ENCODE results near the gene PRDM16.

Gene PRDM16

DNA sequence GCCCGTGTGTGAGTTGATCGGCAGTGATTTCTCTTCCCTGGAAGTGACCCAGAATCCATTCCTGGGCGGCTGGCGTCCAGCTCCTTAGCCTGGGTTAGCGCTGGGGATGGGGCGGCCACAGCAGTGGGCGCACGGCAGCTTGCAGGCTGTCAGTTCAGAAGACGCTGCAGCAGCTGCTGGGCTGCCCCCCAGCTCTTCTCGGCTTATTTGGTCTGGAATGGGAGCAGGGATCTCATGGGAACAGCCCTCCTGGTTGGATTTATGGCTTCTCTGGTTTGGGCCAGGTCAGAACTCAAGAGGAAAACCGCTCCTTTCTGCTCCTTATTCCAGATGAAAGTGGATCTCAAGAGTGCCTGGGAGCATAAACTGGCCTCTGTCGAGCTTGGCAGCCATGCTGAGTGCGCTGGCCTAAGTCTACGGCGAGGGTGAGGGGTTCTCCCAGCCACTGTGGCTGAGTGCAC, 148.2 kb downstream of the PRDM16 start:
- DNase-seq: no peak

GRCh38 chr1:3217979-3218679, 149.1 kb downstream of the PRDM16 start:
- no peak for DNase-seq

DNA sequence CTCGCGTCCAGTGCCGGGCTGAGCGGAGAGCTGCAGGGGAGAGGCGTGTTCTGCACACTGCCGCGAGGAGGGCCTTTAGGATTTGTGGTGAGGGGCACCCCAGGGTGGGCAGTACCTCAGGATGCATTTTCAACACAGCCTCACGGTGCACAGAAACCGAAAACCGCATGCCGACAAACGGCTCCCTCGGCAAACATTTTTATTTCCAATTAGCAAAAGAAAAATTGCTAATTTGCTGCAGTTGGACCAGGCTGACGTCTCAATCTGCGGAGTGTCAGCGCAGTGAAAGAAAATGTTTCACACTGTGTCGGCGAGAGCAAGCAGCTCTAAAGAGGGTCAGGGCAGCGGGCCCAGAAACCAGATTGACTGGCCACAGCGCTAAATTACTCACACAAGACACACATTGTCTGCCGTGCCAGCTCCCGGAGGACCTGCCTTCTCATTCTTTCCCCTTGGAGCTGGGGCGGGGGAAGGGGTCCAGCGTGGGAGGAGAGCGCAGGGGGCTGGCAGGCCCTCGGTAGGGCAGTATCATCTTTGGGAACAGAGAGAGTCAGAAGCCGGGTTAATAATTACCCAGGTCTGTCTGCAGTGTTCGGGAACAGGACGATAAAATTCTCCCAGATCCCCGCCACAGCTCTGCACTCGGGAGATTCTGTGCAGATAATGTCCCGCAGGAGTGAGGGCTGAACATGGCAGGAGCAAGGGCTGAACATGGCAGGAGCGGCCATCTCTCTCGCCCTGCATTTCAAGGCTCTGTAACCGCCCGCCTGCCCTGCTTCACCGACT, 150.2 kb downstream of the PRDM16 start:
- DNase-seq: no peak

DNA sequence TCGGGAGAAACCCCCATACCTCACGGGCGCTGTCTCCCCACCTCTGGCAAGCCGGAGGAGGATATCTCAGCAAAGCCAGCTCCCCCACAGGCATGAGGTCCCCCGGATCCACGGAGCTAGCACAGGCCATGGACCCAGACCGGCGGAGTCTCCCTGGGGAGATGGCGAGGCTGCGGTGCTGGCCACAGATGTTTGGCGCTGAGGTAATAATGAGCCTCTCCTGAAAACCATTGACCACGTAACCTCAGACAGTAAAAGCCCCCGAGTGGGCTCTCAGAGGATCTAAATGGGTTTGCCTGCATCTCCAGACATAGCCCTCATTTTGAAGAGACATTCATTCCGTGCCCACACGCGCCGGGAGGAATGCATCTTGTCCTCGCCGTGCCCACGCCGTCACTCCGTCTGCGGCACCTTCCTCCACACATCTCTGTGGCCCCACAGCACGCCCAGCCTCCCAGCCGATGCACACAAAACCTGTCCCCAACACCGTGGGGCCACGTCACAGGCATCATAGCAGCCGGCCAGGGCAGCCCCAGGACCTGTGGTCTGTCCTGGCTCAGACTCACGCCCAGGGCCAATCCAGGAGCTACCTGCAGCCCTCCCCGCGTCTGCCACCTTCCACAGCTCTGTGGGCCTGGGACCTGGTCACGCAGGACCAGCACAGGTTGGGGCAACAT, 150.9 kb downstream of the PRDM16 start:
- DNase-seq: no peak

GRCh38 chr1:3221112-3222041, 152.4 kb downstream of the PRDM16 start:
- no peak for DNase-seq

GRCh38 chr1:3222042-3222692, 153.2 kb downstream of the PRDM16 start:
- no peak for DNase-seq

- DNase-seq: no peak
Observed at GRCh38 chr1:3225661-3226060, 156.7 kb downstream of the PRDM16 start.

DNA sequence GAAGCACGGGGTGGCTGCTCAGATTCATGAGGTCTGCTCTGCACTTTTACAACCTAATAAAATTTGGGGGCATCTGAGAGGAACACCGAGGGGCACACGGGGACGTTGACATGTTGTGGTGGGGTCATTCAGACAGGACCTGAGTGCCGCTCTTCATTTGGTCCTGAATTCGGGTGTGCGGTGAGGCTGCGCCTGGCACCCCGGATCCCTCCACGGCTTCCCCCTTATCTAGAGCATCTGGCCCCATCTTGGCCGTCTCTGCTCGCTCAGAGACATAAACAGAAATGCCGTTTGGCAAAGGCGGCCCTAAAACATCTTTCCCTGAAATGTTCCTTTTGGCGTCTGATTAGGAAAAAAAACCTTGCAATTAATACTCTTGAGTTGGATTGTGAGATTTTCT, 157.2 kb downstream of the PRDM16 start:
- no peak for DNase-seq

GRCh38 chr1:3226701-3227350, 157.8 kb downstream of the PRDM16 start:
- DNase-seq: no peak

DNA sequence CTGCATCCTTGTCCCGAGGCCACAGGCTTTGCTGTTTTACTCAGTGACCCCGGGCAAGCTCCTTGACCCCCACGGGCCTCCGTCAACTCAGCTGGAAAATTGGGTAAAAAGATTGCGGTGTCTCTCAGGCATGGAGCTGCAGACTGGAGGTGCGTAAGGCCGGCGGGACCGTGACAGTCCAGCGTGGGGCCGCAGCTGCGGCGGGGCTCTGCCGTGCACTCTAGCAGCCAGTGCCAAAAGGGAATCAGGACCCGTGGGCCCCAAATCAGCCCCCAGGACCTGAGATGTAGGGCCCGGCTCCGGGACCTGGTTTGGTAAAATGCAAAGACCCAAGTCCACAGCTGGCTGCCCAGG, 158.3 kb downstream of the PRDM16 start:
- no peak for DNase-seq

GRCh38 chr1:3227893-3228292, 158.9 kb downstream of the PRDM16 start:
- DNase-seq: no peak

- DNase-seq: no peak
Observed at GRCh38 chr1:3229081-3229725, 160.2 kb downstream of the PRDM16 start.

- DNase-seq: no peak
Observed at GRCh38 chr1:3230553-3230952, 161.6 kb downstream of the PRDM16 start.

DNA sequence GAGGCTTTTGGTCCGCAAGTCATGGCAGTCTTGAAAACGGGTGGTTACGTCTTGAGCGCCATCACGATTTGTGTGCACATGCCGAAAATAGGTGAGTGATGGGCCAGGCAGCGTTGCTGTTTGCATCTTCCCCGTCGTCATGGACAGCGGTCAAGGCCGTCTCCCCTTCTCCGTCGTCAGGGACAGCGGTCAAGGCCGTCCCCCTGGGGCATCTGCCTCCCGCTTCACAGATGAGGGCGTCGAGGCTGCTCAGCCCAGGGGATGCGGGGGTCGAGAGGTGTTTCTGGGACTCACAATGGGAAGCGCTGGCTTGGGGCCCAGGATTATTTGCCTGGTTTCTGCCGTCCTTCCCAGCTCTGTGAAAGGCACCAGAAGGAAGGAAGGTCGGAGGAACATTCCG, 162.2 kb downstream of the PRDM16 start:
- DNase-seq: no peak

DNA sequence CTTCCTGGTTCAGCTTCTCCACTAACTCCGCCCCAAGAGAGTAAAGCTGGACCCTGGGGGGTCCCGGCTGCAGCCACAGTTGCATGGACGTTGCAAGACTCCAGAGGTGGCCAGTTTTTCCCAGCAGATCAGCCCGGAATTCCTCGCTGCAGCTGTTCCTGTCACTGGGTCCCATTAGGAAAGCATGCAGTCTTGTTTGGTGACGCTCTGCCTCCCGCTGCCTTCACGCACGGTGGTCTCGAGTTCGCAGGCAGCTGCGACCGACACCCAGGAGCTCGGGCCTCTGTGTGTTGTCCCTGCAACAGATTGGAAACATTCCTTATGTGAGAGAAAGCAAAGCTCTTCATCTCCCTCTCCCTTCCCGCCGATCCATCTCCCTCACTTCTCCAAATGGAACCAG, 162.8 kb downstream of the PRDM16 start:
- DNase-seq: no peak

- DNase-seq: no peak
Observed at GRCh38 chr1:3233031-3233430, 164.0 kb downstream of the PRDM16 start.

DNA sequence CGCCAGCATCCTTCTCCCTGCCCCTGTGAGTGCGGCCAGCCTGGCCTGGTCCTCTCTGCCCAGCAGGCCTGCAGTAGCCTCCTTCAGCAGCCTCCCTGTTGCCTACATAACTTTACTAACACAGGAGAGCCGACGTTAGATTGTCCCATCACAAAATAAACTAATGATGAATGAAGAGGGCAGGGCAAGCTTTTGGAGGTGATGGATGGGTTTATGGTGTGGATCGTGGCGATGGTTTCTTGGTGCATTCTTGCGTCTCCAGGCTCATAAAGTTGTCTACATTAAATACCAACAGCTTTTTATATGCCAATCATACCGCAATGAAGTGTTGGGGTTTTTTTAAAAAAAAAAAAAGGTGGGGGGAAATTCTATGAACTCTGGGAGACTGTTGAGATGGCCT, 164.5 kb downstream of the PRDM16 start:
- no peak for DNase-seq

DNA sequence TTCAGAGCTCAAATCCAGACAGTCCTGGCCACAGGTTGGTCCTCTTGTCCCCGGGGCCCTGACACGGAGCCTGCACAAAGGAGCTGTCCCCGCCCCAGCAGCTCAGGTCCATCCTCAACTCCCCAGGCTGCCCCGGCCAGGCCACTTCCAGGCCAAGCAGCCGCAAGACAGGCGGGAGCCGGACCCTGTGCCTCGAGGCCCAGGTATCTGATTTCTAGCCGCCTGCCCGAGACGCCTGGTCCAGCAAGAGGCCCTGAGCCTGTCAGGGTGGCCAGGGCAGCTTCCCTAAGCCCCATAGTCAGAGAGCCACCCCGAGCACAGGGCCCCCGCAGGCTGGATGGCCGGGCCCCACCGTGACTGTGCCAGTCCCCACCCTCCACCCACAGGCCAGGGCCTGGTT, 165.3 kb downstream of the PRDM16 start:
- DNase-seq: no peak

GRCh38 chr1:3234956-3235355, 166.0 kb downstream of the PRDM16 start:
- DNase-seq: no peak

DNA sequence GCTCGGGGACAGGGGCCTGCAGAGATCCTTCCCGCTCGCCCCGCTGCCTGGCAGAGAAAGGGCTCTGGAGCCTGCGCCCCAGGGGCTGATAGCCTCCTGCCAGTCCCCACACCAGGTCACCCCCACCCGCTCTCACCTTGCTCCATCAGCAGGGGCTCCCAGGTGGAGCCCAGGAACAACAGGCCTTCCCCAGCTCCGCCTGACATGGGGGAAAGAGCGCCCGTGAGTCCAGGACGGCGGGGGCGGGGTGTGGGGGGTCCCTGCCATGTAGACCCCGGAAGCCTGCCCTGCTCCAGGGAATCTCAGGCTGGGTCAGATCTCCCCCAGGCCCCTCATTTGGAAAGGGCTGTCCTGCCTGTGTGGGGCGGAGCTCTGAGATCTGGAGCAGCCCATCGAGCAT, 166.5 kb downstream of the PRDM16 start:
- no peak for DNase-seq

- DNase-seq: no peak
Observed at GRCh38 chr1:3236361-3236760, 167.4 kb downstream of the PRDM16 start.
